Measurements from ENCODE around the gene GJB5. TPM values are rescaled to one million over a fixed set of nuclear protein-coding genes. Genes with fewer than 3 reads are reported as not detected.
"Not testable (repeated sequence)": the region's sequence is repeated elsewhere in the genome, so short reads cannot be mapped to it uniquely, and the experiment has no call there.

GJB5 gene
- total and polyA plus RNA-seq, 2 experiments from 2014 or later, result not detected

- DNase-seq (ENCODE audit: low read depth in 1 of 2, low spot score in 1 of 2), result no peak
- TF ChIP-seq, protein P1, sequence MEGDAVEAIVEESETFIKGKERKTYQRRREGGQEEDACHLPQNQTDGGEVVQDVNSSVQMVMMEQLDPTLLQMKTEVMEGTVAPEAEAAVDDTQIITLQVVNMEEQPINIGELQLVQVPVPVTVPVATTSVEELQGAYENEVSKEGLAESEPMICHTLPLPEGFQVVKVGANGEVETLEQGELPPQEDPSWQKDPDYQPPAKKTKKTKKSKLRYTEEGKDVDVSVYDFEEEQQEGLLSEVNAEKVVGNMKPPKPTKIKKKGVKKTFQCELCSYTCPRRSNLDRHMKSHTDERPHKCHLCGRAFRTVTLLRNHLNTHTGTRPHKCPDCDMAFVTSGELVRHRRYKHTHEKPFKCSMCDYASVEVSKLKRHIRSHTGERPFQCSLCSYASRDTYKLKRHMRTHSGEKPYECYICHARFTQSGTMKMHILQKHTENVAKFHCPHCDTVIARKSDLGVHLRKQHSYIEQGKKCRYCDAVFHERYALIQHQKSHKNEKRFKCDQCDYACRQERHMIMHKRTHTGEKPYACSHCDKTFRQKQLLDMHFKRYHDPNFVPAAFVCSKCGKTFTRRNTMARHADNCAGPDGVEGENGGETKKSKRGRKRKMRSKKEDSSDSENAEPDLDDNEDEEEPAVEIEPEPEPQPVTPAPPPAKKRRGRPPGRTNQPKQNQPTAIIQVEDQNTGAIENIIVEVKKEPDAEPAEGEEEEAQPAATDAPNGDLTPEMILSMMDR (IDR thresholded peaks at IDR 0.05; ENCODE audit: low read depth, low read length), result no peak
- no peaks in the 10 kb centered on the region for H3K9me3 ChIP-seq (ENCODE audit: low read depth)
- H3K4me3 ChIP-seq, result no peak overlapping the region
- H3K36me3 ChIP-seq, result no peaks in the 10 kb centered on the region
- peaks cover 5% of the 10 kb centered on the region for H3K27me3 ChIP-seq
- H3K27ac ChIP-seq, result no peak overlapping the region
- H3K4me1 ChIP-seq (ENCODE audit: low read depth), result no peaks in the 10 kb centered on the region
These were observed 33.6 kb upstream of the GJB5 start for GRCh38 chr1:34721241-34721640.

- DNase-seq (ENCODE audit: low read depth in 1 of 2, low spot score in 1 of 2), result no peak
- H3K4me3 ChIP-seq, result no peak overlapping the region
These were observed 33.0 kb upstream of the GJB5 start for GRCh38 chr1:34721646-34722355.

GRCh38 chr1:34726861-34727260 lies 28.0 kb upstream of the GJB5 start:
- no peaks in the 10 kb centered on the region for H3K36me3 ChIP-seq
- H3K27me3 ChIP-seq, result peaks cover 7% of the 10 kb centered on the region
- TF ChIP-seq, protein P1 (IDR thresholded peaks at IDR 0.05; ENCODE audit: low read depth, low read length), result no peak
- H3K27ac ChIP-seq, result no peak overlapping the region
- H3K4me1 ChIP-seq (ENCODE audit: low read depth), result no peaks in the 10 kb centered on the region
- H3K9me3 ChIP-seq (ENCODE audit: low read depth), result no peaks in the 10 kb centered on the region
- DNase-seq (ENCODE audit: low read depth in 1 of 2, low spot score in 1 of 2), result no peak
- no peak overlapping the region for H3K4me3 ChIP-seq

More at GRCh38 chr1:34721646-34722355, 33.0 kb upstream of the GJB5 start:
- Histone ChIP-seq H3K4me1 (ENCODE audit: low read depth) (no peaks in the 10 kb centered on the region), H3K27me3 (peaks cover 6% of the 10 kb centered on the region), H3K36me3 (no peaks in the 10 kb centered on the region), H3K27ac (no peak overlapping the region), H3K9me3 (ENCODE audit: low read depth) (no peaks in the 10 kb centered on the region)
- TF ChIP-seq, protein P1 (IDR thresholded peaks at IDR 0.05; ENCODE audit: low read depth, low read length), result no peak

DNA sequence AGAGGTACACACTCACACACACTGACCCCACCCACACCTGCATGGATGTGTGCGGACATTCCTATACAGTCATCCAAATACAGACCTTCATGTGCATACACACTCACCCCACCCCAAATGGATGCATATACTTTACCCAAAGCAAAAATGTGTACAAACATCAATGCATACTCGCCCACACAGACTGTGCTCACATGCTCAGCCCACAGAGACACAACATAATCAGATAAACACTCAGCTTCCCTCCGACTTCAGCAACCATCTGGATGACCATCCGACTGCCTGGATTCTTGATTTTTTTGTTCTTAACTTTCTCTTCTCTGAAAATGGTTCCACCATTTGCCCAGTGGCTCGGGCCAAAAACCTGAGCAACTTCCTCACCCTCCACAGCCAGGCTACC lies 24.4 kb upstream of the GJB5 start:
- no peaks in the 10 kb centered on the region for H3K9me3 ChIP-seq (ENCODE audit: low read depth)
- peaks cover 7% of the 10 kb centered on the region for H3K27me3 ChIP-seq
- TF ChIP-seq, protein P1 (IDR thresholded peaks at IDR 0.05; ENCODE audit: low read depth, low read length), result no peak
- H3K4me1 ChIP-seq (ENCODE audit: low read depth), result no peaks in the 10 kb centered on the region
- no peak overlapping the region for H3K27ac ChIP-seq
- DNase-seq (ENCODE audit: low read depth in 1 of 2, low spot score in 1 of 2), result no peak
- H3K4me3 ChIP-seq, result no peak overlapping the region
- no peaks in the 10 kb centered on the region for H3K36me3 ChIP-seq

DNA sequence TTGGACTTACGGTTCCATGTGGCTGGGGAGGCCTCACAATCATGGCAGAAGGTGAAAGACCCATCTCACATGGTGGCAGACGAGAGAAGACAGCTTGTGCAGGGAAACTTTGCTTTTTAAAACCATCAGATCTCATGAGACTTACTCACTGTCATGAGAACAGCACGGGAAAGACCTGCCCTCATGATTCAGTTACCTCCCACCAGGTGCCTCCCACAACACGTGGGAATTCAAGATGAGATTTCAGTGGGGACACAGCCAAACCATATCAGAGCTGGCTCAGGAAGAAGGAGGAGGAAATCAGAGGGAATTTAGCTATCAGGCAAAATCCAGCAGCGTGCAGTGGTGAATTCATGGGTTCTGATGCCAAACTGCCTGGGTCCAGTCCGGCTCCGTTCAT lies 22.0 kb upstream of the GJB5 start:
- not testable (repeated sequence) for H3K36me3 ChIP-seq; DNase-seq (ENCODE audit: low read depth in 1 of 2, low spot score in 1 of 2); H3K27ac ChIP-seq; H3K4me3 ChIP-seq; H3K27me3 ChIP-seq; H3K9me3 ChIP-seq (ENCODE audit: low read depth); H3K4me1 ChIP-seq (ENCODE audit: low read depth)

DNA sequence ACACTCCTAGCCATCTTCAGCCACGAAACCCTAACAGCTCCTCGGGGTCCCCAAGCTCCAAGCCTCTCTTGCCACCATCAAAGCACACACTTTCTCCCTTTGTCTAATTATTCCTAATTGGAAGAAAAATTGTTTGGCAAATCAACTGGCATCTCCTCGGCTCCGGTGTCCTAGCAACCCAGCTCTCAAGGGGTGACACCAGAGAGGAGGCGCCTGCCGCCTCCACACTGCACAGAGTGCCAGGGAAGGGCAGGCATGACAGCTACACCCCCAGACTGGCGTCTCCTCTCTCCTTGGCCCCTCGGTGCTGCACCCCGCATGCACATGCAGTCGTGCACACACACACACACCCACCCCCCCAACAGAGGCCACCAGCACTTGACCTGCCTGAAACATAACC lies 18.2 kb upstream of the GJB5 start:
- no peaks in the 10 kb centered on the region for H3K27me3 ChIP-seq
- DNase-seq (ENCODE audit: low read depth in 1 of 2, low spot score in 1 of 2), result no peak
- no peaks in the 10 kb centered on the region for H3K36me3 ChIP-seq
- H3K4me1 ChIP-seq (ENCODE audit: low read depth), result no peaks in the 10 kb centered on the region
- no peak overlapping the region for H3K4me3 ChIP-seq
- H3K9me3 ChIP-seq (ENCODE audit: low read depth), result no peaks in the 10 kb centered on the region
- TF ChIP-seq, protein P1 (IDR thresholded peaks at IDR 0.05; ENCODE audit: low read depth, low read length), result no peak
- H3K27ac ChIP-seq, result no peak overlapping the region

- H3K36me3 ChIP-seq; H3K27me3 ChIP-seq; H3K27ac ChIP-seq; H3K9me3 ChIP-seq (ENCODE audit: low read depth); DNase-seq (ENCODE audit: low read depth in 1 of 2, low spot score in 1 of 2); H3K4me1 ChIP-seq (ENCODE audit: low read depth); H3K4me3 ChIP-seq: not testable (repeated sequence)
These were observed 17.6 kb upstream of the GJB5 start for GRCh38 chr1:34737236-34737635.
